ENCODE results near the gene LIX1.

The LIX1 gene

DNA sequence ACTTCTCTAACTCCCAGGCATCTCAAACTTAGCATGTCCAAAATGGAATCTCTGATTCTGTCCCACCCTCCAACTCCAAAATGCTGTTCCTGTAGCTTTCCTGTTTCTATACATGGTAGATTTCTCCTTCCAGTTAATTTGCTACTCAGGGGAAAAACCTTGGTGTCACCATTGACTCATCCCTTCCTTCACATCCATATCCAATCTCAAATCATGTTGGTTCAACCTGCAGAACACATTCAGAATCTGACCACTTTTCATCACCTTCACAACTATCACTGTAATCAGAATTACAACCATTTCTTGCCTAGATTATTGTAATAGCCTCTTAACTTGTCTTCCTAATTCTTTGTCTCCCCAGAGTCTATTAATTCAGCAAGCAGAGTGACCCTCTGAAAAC lies 29.8 kb upstream of the LIX1 start:
- no peak overlapping the region for H3K23ac ChIP-seq (ENCODE audit: low read depth, low read length, poor library complexity)
- H4K8ac ChIP-seq (ENCODE audit: low read depth, low read length), result no peak overlapping the region
- no peaks in the 10 kb centered on the region for H3K79me1 ChIP-seq (ENCODE audit: low read depth, low read length)
- H3K36me3 ChIP-seq (replicated peaks in 1 of 2; ENCODE audit: control insufficient read depth in 2 of 2, insufficient read depth in 2 of 2, low read length in 2 of 2), result peaks cover 6 to 99% of the 10 kb centered on the region in 2 donors
- no peak overlapping the region for H3K18ac ChIP-seq (ENCODE audit: low read length)
- H3K14ac ChIP-seq (ENCODE audit: low read length), result no peak overlapping the region
- no peak overlapping the region for H3K4ac ChIP-seq (ENCODE audit: low read length)
- H2BK120ac ChIP-seq (ENCODE audit: low read depth, low read length), result no peak overlapping the region
- H2BK5ac ChIP-seq (ENCODE audit: low read length), result no peak overlapping the region
- no peak overlapping the region for H4K91ac ChIP-seq (ENCODE audit: low read depth, low read length, poor library complexity)
- DNase-seq (ENCODE audit: low spot score), result no peak
- H3K4me2 ChIP-seq (ENCODE audit: insufficient read depth, low read length, poor library complexity, severe bottlenecking), result no peak overlapping the region
- H3K4me1 ChIP-seq (ENCODE audit: control insufficient read depth in 2 of 2, insufficient read depth in 1 of 2, low read depth in 1 of 2, low read length in 2 of 2), result no peaks in the 10 kb centered on the region
- no peak overlapping the region for H2AFZ ChIP-seq (ENCODE audit: low read length)
- no peak overlapping the region for H2BK12ac ChIP-seq (ENCODE audit: low read length)
- H3K27ac ChIP-seq (replicated peaks; ENCODE audit: low read length), result no peak overlapping the region
- no peak overlapping the region for H3K4me3 ChIP-seq (ENCODE audit: low read length in 2 of 2)
- no peaks in the 10 kb centered on the region for H3K27me3 ChIP-seq (ENCODE audit: control insufficient read depth in 3 of 3, insufficient read depth in 3 of 3, low read depth in 1 of 3, low read length in 3 of 3)
- no peak overlapping the region for H2BK15ac ChIP-seq (ENCODE audit: low read length)
- H2AK5ac ChIP-seq (ENCODE audit: low read depth, low read length), result no peak overlapping the region
- no peaks in the 10 kb centered on the region for H3K9me3 ChIP-seq (replicated peaks in 1 of 2; ENCODE audit: control insufficient read depth in 2 of 2, insufficient read depth in 1 of 2, low read depth in 1 of 2, low read length in 2 of 2)
- H3K9ac ChIP-seq (ENCODE audit: low read depth, low read length, poor library complexity), result no peak overlapping the region

DNA sequence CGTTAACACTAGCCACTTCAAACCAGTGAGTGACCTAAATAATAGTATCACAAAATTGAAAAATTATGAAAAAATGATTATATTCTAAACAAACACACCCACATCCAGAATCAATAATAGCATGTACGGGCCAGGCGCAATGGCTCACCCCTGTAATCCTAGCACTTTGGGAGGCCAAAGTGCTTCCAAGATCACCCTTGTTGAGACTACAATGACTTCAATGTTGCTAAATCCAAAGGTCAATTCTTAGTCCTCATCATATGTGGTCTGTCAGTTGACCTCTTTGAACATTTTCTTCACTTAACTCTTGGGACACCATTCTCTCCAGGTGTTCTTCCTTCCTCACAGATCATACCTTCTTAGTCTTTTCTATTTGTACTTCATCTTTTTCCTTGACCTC lies 29.3 kb upstream of the LIX1 start:
- Histone ChIP-seq H3K9ac (ENCODE audit: low read depth, low read length, poor library complexity) (no peak overlapping the region), H2BK5ac (ENCODE audit: low read length) (no peak overlapping the region), H3K27me3 (ENCODE audit: control insufficient read depth in 3 of 3, insufficient read depth in 3 of 3, low read depth in 1 of 3, low read length in 3 of 3) (no peaks in the 10 kb centered on the region), H4K8ac (ENCODE audit: low read depth, low read length) (no peak overlapping the region), H3K4me2 (ENCODE audit: insufficient read depth, low read length, poor library complexity, severe bottlenecking) (no peak overlapping the region), H3K27ac (replicated peaks; ENCODE audit: low read length) (no peak overlapping the region), H2BK120ac (ENCODE audit: low read depth, low read length) (no peak overlapping the region), H3K9me3 (replicated peaks in 1 of 2; ENCODE audit: control insufficient read depth in 2 of 2, insufficient read depth in 1 of 2, low read depth in 1 of 2, low read length in 2 of 2) (no peaks in the 10 kb centered on the region), H3K79me1 (ENCODE audit: low read depth, low read length) (no peaks in the 10 kb centered on the region), H3K4me3 (ENCODE audit: low read length in 2 of 2) (no peak overlapping the region), H3K36me3 (replicated peaks in 1 of 2; ENCODE audit: control insufficient read depth in 2 of 2, insufficient read depth in 2 of 2, low read length in 2 of 2) (peaks cover 6 to 99% of the 10 kb centered on the region in 2 donors), H3K18ac (ENCODE audit: low read length) (no peak overlapping the region), H2BK15ac (ENCODE audit: low read length) (no peak overlapping the region), H3K14ac (ENCODE audit: low read length) (no peak overlapping the region), H3K23ac (ENCODE audit: low read depth, low read length, poor library complexity) (no peak overlapping the region), H2AK5ac (ENCODE audit: low read depth, low read length) (no peak overlapping the region), H2BK12ac (ENCODE audit: low read length) (no peak overlapping the region), H4K91ac (ENCODE audit: low read depth, low read length, poor library complexity) (no peak overlapping the region), H2AFZ (ENCODE audit: low read length) (no peak overlapping the region), H3K4me1 (ENCODE audit: control insufficient read depth in 2 of 2, insufficient read depth in 1 of 2, low read depth in 1 of 2, low read length in 2 of 2) (no peaks in the 10 kb centered on the region), H3K4ac (ENCODE audit: low read length) (no peak overlapping the region)
- WGBS, 2 donors (ENCODE audit: extremely low coverage in 2 of 2, insufficient read length in 2 of 2, insufficient replicate concordance in 1 of 2), result no CpG with 5 or more reads among the region's 3 CpGs
- no peak for DNase-seq (ENCODE audit: low spot score)

- no peaks in the 10 kb centered on the region for H3K79me1 ChIP-seq (ENCODE audit: low read depth, low read length)
- H3K9me3 ChIP-seq (replicated peaks in 1 of 2; ENCODE audit: control insufficient read depth in 2 of 2, insufficient read depth in 1 of 2, low read depth in 1 of 2, low read length in 2 of 2), result no peaks in the 10 kb centered on the region
- no peak overlapping the region for H2BK120ac ChIP-seq (ENCODE audit: low read depth, low read length)
- H3K27ac ChIP-seq (replicated peaks; ENCODE audit: low read length), result no peak overlapping the region
- no peak overlapping the region for H3K18ac ChIP-seq (ENCODE audit: low read length)
- H3K14ac ChIP-seq (ENCODE audit: low read length), result no peak overlapping the region
- H4K8ac ChIP-seq (ENCODE audit: low read depth, low read length), result no peak overlapping the region
- H3K27me3 ChIP-seq (ENCODE audit: control insufficient read depth in 3 of 3, insufficient read depth in 3 of 3, low read depth in 1 of 3, low read length in 3 of 3), result no peaks in the 10 kb centered on the region
- no peak overlapping the region for H3K9ac ChIP-seq (ENCODE audit: low read depth, low read length, poor library complexity)
- H2AFZ ChIP-seq (ENCODE audit: low read length), result no peak overlapping the region
- WGBS, 2 donors (ENCODE audit: extremely low coverage in 2 of 2, insufficient read length in 2 of 2, insufficient replicate concordance in 1 of 2), result no CpG with 5 or more reads among the region's 6 CpGs
- no peak overlapping the region for H2AK5ac ChIP-seq (ENCODE audit: low read depth, low read length)
- no peak overlapping the region for H2BK15ac ChIP-seq (ENCODE audit: low read length)
- H2BK5ac ChIP-seq (ENCODE audit: low read length), result no peak overlapping the region
- no peaks in the 10 kb centered on the region for H3K4me1 ChIP-seq (ENCODE audit: control insufficient read depth in 2 of 2, insufficient read depth in 1 of 2, low read depth in 1 of 2, low read length in 2 of 2)
- no peak overlapping the region for H3K23ac ChIP-seq (ENCODE audit: low read depth, low read length, poor library complexity)
- H3K4me3 ChIP-seq (ENCODE audit: low read length in 2 of 2), result no peak overlapping the region
- no peak overlapping the region for H4K91ac ChIP-seq (ENCODE audit: low read depth, low read length, poor library complexity)
- H3K36me3 ChIP-seq (replicated peaks in 1 of 2; ENCODE audit: control insufficient read depth in 2 of 2, insufficient read depth in 2 of 2, low read length in 2 of 2), result peaks cover 4 to 98% of the 10 kb centered on the region in 2 donors
- no peak for DNase-seq (ENCODE audit: low spot score)
- H2BK12ac ChIP-seq (ENCODE audit: low read length), result no peak overlapping the region
- H3K4ac ChIP-seq (ENCODE audit: low read length), result no peak overlapping the region
- no peak overlapping the region for H3K4me2 ChIP-seq (ENCODE audit: insufficient read depth, low read length, poor library complexity, severe bottlenecking)
Measured at GRCh38 chr5:97167435-97167834, 25.0 kb upstream of the LIX1 start.

GRCh38 chr5:97165726-97166125 lies 23.3 kb upstream of the LIX1 start:
- Histone ChIP-seq H3K27me3 (ENCODE audit: control insufficient read depth in 3 of 3, insufficient read depth in 3 of 3, low read depth in 1 of 3, low read length in 3 of 3) (no peaks in the 10 kb centered on the region), H2BK15ac (ENCODE audit: low read length) (no peak overlapping the region), H2BK5ac (ENCODE audit: low read length) (no peak overlapping the region), H2BK120ac (ENCODE audit: low read depth, low read length) (no peak overlapping the region), H3K36me3 (replicated peaks in 1 of 2; ENCODE audit: control insufficient read depth in 2 of 2, insufficient read depth in 2 of 2, low read length in 2 of 2) (peaks cover 0 to 97% of the 10 kb centered on the region in 2 donors), H3K27ac (replicated peaks; ENCODE audit: low read length) (no peak overlapping the region), H3K14ac (ENCODE audit: low read length) (no peak overlapping the region), H3K4ac (ENCODE audit: low read length) (no peak overlapping the region), H3K79me1 (ENCODE audit: low read depth, low read length) (no peaks in the 10 kb centered on the region), H3K4me2 (ENCODE audit: insufficient read depth, low read length, poor library complexity, severe bottlenecking) (no peak overlapping the region), H3K9ac (ENCODE audit: low read depth, low read length, poor library complexity) (no peak overlapping the region), H2AK5ac (ENCODE audit: low read depth, low read length) (no peak overlapping the region), H3K23ac (ENCODE audit: low read depth, low read length, poor library complexity) (no peak overlapping the region), H2AFZ (ENCODE audit: low read length) (no peak overlapping the region), H4K8ac (ENCODE audit: low read depth, low read length) (no peak overlapping the region), H3K9me3 (replicated peaks in 1 of 2; ENCODE audit: control insufficient read depth in 2 of 2, insufficient read depth in 1 of 2, low read depth in 1 of 2, low read length in 2 of 2) (no peaks in the 10 kb centered on the region), H4K91ac (ENCODE audit: low read depth, low read length, poor library complexity) (no peak overlapping the region), H3K4me3 (ENCODE audit: low read length in 2 of 2) (no peak overlapping the region), H2BK12ac (ENCODE audit: low read length) (no peak overlapping the region), H3K18ac (ENCODE audit: low read length) (no peak overlapping the region), H3K4me1 (ENCODE audit: control insufficient read depth in 2 of 2, insufficient read depth in 1 of 2, low read depth in 1 of 2, low read length in 2 of 2) (no peaks in the 10 kb centered on the region)
- DNase-seq (ENCODE audit: low spot score), result no peak
- WGBS, 2 donors (ENCODE audit: extremely low coverage in 2 of 2, insufficient read length in 2 of 2, insufficient replicate concordance in 1 of 2), result no CpG with 5 or more reads among the region's 1 CpG
